Heart left ventricle (tissue), 16 donors: ENCODE measurements around the gene CLEC19A. TPM values are rescaled to one million over a fixed set of nuclear protein-coding genes. Genes with fewer than 3 reads are reported as not detected.
"Not testable (repeated sequence)": the region's sequence is repeated elsewhere in the genome, so short reads cannot be mapped to it uniquely, and the experiment has no call there.

Experiments
- ATAC-seq, 4 donors: fragments of 200-7000 bp; cut with Tn5 transposase; one replicate each; pipeline ENCODE4 v1.9.1; 2020 to 2022; ENCODE audit warnings: moderate library complexity in 4 of 4, mild to moderate bottlenecking in 3 of 4, moderate number of reproducible peaks in 1 of 4
- DNase-seq, 5 donors: peaks; one replicate each; pipeline ENCODE4 v3.0.0-alpha.2; 2020
- H3K27ac ChIP-seq, 12 donors: fragments of 200-600 bp; sonication (generic) in 4 of 12; one replicate each; pipeline versions ENCODE4 v1.5.0 to v1.8.0; 2016 to 2022; ENCODE audit warnings: mild to moderate bottlenecking in 2 of 12
- H3K27me3 ChIP-seq, 9 donors: fragments of 200-600 bp; sonication (generic) in 2 of 9; one replicate each; pipeline versions ENCODE4 v1.5.1 to v1.8.0; 2016 to 2022; ENCODE audit warnings: mild to moderate bottlenecking in 3 of 9
- H3K36me3 ChIP-seq, 9 donors: fragments of 200-600 bp; sonication (generic) in 2 of 9; one replicate each; pipeline versions ENCODE4 v1.5.0 to v1.8.0; 2018 to 2022; ENCODE audit warnings: mild to moderate bottlenecking in 2 of 9
- H3K4me1 ChIP-seq, 12 donors: fragments of 200-600 bp; sonication (generic) in 4 of 12; one replicate each; pipeline versions ENCODE4 v1.5.0 to v1.8.0; 2016 to 2022; ENCODE audit warnings: mild to moderate bottlenecking in 3 of 12
- H3K4me3 ChIP-seq, 12 donors: fragments of 200-600 bp; sonication (generic) in 4 of 12; one replicate each; pipeline versions ENCODE4 v1.5.0 to v1.8.0; 2017 to 2022; ENCODE audit warnings: mild to moderate bottlenecking in 9 of 12, moderate library complexity in 4 of 12
- H3K9me3 ChIP-seq, 12 donors: fragments of 200-600 bp; sonication (generic) in 4 of 12; one replicate each; pipeline versions ENCODE4 v1.5.0 to v1.8.0; 2016 to 2022; ENCODE audit warnings: mild to moderate bottlenecking in 1 of 12
- POLR2A ChIP-seq, 2 donors: fragments of 450-650 bp; IDR thresholded peaks; one replicate each; pipeline ENCODE4 v1.6.1; 2017; ENCODE audit warnings: antibody characterized with exemption in 2 of 2, mild to moderate bottlenecking in 2 of 2, moderate library complexity in 2 of 2
- WGBS, 4 donors: extraction: QIAGEN DNeasy Blood & Tissue Kit in 2 of 4; methylation state at CpG; one replicate each; pipeline versions ENCODE4 v1.1.5 to v1.1.7; 2013 to 2018; 5-methylcytosine and 5-hydroxymethylcytosine counted together
- intact Hi-C, 10 donors: fragments of 100-400 bp; cut with DNase I; formaldehyde crosslinking; loops; one replicate each; pipeline versions ENCODE4 v1.11.1 to v1.14.2; 2022
- polyA plus RNA-seq, 2 donors: library from polyadenylated mRNA; stranded (reverse); fragments of 200-250 nt; gene quantifications; one replicate each; pipeline ENCODE4 v1.2.3, GENCODE V29; 2013
- total RNA-seq, 9 donors: library from RNA; depleted of rRNA in 2 of 9; stranded (reverse); fragments of >200 nt in 2 of 9; fragmentation: NEBNext Ultra II Directional in 3 of 9; extraction: Animal tissue kit (Norgen Biotek cat#: 25700) in 3 of 9; gene quantifications; one replicate each; pipeline versions ENCODE4 v1.1.0 to v1.2.4, GENCODE V29; 2016 to 2023
- TF ChIP-seq, protein P1 (sequence below), 12 donors: fragments of 200-600 bp; sonication (generic) in 4 of 12; IDR thresholded peaks; one replicate each; pipeline versions ENCODE4 v1.5.0 to v1.8.0; 2018 to 2022; ENCODE audit warnings: antibody characterized with exemption in 12 of 12, mild to moderate bottlenecking in 5 of 12
- donor health status: ischemic (EF 13 %, LVEDD 7.1; RV severe dilation, severe dysfunction).
- donor health status: healthy with polysubstance abuse.
- donor health status: DM: no; HTN: yes; CAD: no.
- donor health status: DM: no; HTN: no; CAD: no.
- donor health status: ischemic (EF 25% LVEDD 6.9; RV normal size, moderate dysfunction).
- donor health status: ischemic (EF 25% LVEDD 5.7; RV mildly dilated, moderate dysfunction).
- donor health status: healthy.
- donor health status: DM: yes; HTN: yes; CAD: no.
- donor health status: ischemic (EF 35%, LVEDD 5.7; RV mildly dilated, moderate dysfunction).
- donor health status: nonischemic (EF 11% LVEDD 7.7; RV severe dilation, severe dysfunction).
- donor health status: DM: yes; HTN: yes; CAD: no.
- donor health status: PGD.
- donor health status: ischemic (EF 29% LVEDD 5.4; RV normal size, mild dysfunction).
- donor health status: nonischemic (EF 23%, LVEDD 6.1; RV moderate dilation, normal function).

The CLEC19A gene
- total and polyA plus RNA-seq, 11 donors = not detected

- H3K9me3 ChIP-seq = no peaks in the 10 kb centered on the region
- intact Hi-C loops = no loop called here
Measured at GRCh38 chr16:19314718-19315425, 29.3 kb downstream of the CLEC19A start.

DNA sequence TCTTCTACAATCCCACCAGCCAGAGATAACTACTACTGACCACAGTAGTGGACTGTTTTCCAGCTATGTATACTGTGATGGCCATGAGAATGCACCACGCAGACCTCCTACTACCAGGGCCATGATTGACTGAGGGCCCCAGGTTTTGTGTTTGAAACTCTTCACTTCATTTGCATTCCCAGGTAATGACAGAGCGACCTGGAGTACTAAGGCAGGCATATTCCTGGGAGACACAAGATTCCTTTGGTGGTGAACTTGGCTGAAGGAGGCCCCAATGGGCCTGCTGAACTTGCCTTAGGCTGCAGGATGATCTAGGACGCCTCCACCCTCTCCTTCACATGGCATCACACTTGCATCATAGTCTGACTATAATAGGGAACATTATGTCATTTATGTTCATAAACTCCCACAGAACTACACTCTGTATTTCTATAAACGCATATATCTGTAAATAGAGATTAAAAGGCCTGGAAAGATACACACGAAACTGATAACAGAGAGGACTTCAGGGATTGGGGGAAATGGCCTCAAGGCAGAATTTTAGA is 30.4 kb downstream of the CLEC19A start:
- Histone ChIP-seq H3K27me3 (no peaks in the 10 kb centered on the region), H3K4me3 (no peak overlapping the region), H3K27ac (no peak overlapping the region), H3K36me3 (no peaks in the 10 kb centered on the region), H3K9me3 (no peaks in the 10 kb centered on the region), H3K4me1 (no peaks in the 10 kb centered on the region)
- intact Hi-C loops = no loop called here
- no peak for ATAC-seq
- WGBS, 4 donors = 54 to 70% (median 61%) methylated on average over 5 of the region's 5 CpGs
- TF ChIP-seq, protein P1, sequence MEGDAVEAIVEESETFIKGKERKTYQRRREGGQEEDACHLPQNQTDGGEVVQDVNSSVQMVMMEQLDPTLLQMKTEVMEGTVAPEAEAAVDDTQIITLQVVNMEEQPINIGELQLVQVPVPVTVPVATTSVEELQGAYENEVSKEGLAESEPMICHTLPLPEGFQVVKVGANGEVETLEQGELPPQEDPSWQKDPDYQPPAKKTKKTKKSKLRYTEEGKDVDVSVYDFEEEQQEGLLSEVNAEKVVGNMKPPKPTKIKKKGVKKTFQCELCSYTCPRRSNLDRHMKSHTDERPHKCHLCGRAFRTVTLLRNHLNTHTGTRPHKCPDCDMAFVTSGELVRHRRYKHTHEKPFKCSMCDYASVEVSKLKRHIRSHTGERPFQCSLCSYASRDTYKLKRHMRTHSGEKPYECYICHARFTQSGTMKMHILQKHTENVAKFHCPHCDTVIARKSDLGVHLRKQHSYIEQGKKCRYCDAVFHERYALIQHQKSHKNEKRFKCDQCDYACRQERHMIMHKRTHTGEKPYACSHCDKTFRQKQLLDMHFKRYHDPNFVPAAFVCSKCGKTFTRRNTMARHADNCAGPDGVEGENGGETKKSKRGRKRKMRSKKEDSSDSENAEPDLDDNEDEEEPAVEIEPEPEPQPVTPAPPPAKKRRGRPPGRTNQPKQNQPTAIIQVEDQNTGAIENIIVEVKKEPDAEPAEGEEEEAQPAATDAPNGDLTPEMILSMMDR (IDR thresholded peaks at IDR 0.05) = no peak
- no peak for TF ChIP-seq POLR2A (IDR thresholded peaks at IDR 0.05)
- no peak for DNase-seq

More at GRCh38 chr16:19314718-19315425, 29.3 kb downstream of the CLEC19A start:
- DNase-seq (no peak), ATAC-seq (no peak)
- Histone ChIP-seq H3K4me1 (no peaks in the 10 kb centered on the region), H3K4me3 (no peak overlapping the region), H3K36me3 (no peaks in the 10 kb centered on the region), H3K27ac (no peak overlapping the region), H3K27me3 (no peaks in the 10 kb centered on the region)
- no peak for TF ChIP-seq POLR2A (IDR thresholded peaks at IDR 0.05)
- TF ChIP-seq, protein P1 (IDR thresholded peaks at IDR 0.05) = no peak
- 70 to 85% (median 72%) methylated on average over 2 of the region's 2 CpGs for WGBS, 4 donors

DNA sequence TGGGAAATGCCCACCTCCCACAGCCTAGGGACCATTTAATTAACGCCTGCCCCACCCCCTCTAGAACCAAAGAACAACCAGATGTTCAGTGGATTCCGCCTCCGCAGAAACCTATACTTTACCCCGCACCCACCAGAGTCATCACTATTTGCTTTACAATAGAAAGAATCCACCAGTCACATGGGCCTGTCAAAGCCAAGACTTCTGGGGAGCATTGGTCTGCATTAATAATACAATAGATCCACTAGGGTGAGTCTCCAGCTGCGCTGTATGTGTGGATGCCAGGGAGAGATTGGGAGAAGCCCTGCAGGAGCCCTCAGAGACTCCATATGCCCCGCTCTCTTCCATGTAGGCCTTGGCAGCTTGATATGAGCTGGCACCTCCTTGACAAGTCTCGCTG is 31.3 kb downstream of the CLEC19A start:
- 54 to 56% (median 55%) methylated on average over 7 of the region's 7 CpGs for WGBS, 4 donors
- no peak overlapping the region for H3K27ac ChIP-seq
- no peaks in the 10 kb centered on the region for H3K27me3 ChIP-seq
- H3K4me1 ChIP-seq = no peaks in the 10 kb centered on the region
- H3K4me3 ChIP-seq = no peak overlapping the region
- H3K36me3 ChIP-seq = no peaks in the 10 kb centered on the region
- H3K9me3 ChIP-seq = no peaks in the 10 kb centered on the region
- DNase-seq = no peak
- no peak for TF ChIP-seq POLR2A (IDR thresholded peaks at IDR 0.05)
- TF ChIP-seq, protein P1 (IDR thresholded peaks at IDR 0.05) = no peak
- ATAC-seq = no peak
- intact Hi-C loops = no loop called here

GRCh38 chr16:19321186-19321585 is 35.7 kb downstream of the CLEC19A start:
- H3K36me3 ChIP-seq, H3K27ac ChIP-seq, H3K9me3 ChIP-seq, H3K4me1 ChIP-seq, H3K4me3 ChIP-seq, intact Hi-C loops, H3K27me3 ChIP-seq, DNase-seq, ATAC-seq: not testable (repeated sequence)
- 64 to 81% (median 76%) methylated on average over 2 of the region's 2 CpGs for WGBS, 4 donors
